Spleen (tissue), 7 donors: Measurements from ENCODE around the gene NYAP1.
A peak's percentile ranks its signal among the peaks of the same experiment; 100 is the strongest.

Experiments
- POLR2A ChIP-seq, 3 donors: fragments of 450-650 bp; IDR thresholded peaks; one replicate each; pipeline ENCODE4 v1.5.1; 2017; ENCODE audit warnings: antibody characterized with exemption in 3 of 3, mild to moderate bottlenecking in 1 of 3
- TF ChIP-seq, protein P1 (sequence below), 11 experiments: fragments of 200-600 bp in 7 of 11; fragments of 450-650 bp in 4 of 11; sonication (generic) in 4 of 11; IDR thresholded peaks in 8 of 11; conservative IDR thresholded peaks in 3 of 11; 1 replicate in 7 of 11; 2 replicates in 4 of 11; pipeline versions ENCODE4 v1.4.0 to v1.8.0; 2016 to 2021; ENCODE audit warnings: antibody characterized with exemption in 11 of 11, inconsistent platforms in 4 of 11, mild to moderate bottlenecking in 1 of 11
- donor health status: DM: no; HTN: no; CAD: no; lungs with moderate emphysema.
- donor health status: DM: no; HTN: no; CAD: no.
- donor health status: DM: no; HTN: no; CAD: no.

DNA sequence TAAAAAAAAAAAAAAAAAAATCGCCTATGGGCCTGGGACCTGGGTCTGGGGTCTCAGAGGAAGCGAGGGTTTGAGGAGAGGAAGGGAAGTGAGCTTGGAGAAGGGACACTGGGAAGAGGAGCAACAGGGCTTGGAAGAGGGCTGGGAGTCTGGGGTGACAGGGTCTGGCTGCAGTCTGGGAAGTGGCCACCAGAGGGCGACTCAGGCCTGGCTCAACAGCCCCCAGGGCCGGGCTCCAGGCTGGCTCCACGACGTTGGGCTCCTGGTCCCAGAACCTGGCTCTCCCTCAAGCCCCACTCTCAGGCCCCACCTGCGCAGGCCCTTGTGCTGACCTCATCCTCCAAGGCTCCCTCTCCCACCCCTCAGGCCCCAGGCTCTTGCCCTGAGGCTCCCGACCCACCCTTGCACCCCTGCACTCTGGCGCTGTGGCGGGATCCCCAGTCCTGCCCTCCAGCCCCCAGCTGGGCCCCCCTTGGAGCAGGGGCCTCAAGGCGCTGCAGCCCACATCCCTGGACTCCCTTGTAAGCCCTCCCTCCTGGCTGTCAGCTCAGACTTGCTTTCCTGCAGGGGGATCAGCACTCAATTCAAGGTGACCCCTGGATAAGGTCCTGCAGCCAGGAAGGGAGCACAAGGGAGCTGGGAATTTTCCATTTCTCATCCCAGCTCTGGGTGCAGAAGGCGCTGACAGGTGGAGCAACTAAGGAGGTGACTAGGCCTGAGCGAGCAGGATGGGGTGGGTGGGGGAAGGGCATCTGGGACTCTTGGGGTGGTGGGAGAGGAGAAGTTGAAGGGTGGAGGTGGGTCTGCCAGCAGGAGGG lies 14.3 kb upstream of the NYAP1 start:
- TF ChIP-seq, protein P1, sequence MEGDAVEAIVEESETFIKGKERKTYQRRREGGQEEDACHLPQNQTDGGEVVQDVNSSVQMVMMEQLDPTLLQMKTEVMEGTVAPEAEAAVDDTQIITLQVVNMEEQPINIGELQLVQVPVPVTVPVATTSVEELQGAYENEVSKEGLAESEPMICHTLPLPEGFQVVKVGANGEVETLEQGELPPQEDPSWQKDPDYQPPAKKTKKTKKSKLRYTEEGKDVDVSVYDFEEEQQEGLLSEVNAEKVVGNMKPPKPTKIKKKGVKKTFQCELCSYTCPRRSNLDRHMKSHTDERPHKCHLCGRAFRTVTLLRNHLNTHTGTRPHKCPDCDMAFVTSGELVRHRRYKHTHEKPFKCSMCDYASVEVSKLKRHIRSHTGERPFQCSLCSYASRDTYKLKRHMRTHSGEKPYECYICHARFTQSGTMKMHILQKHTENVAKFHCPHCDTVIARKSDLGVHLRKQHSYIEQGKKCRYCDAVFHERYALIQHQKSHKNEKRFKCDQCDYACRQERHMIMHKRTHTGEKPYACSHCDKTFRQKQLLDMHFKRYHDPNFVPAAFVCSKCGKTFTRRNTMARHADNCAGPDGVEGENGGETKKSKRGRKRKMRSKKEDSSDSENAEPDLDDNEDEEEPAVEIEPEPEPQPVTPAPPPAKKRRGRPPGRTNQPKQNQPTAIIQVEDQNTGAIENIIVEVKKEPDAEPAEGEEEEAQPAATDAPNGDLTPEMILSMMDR (IDR thresholded peaks at IDR 0.05 in 8 of 11, conservative IDR thresholded peaks at IDR 0.05 in 3 of 11): peak; percentile 89 to 99 (median 96)
- no peak for TF ChIP-seq POLR2A (IDR thresholded peaks at IDR 0.05)
